Prostate gland (tissue), 2 donors: ENCODE results near the gene MARCKS. TPM values are rescaled to one million over a fixed set of nuclear protein-coding genes. Genes with fewer than 3 reads are reported as not detected.

Experiments used
- DNase-seq: peaks from one replicate; pipeline ENCODE4 v3.0.0-alpha.2; 2019; ENCODE audit warnings: low spot score
- H3K27ac ChIP-seq, 2 donors: fragments of 200-600 bp; sonication (generic); 2 replicates each; pipeline ENCODE4 v1.5.1; 2017 to 2019
- H3K27me3 ChIP-seq: fragments of 200-600 bp; sonication (generic); replicated peaks from 2 replicates; pipeline ENCODE4 v1.5.1; 2019; ENCODE audit not compliant: insufficient read depth
- H3K36me3 ChIP-seq, 2 donors: fragments of 200-600 bp; sonication (generic); 1 replicate in 1 of 2; 2 replicates in 1 of 2; pipeline versions ENCODE4 v1.5.1 to v1.8.1; 2017 to 2019
- H3K4me1 ChIP-seq: fragments of 200-600 bp; sonication (generic); replicated peaks from 2 replicates; pipeline ENCODE4 v1.5.1; 2019
- H3K4me3 ChIP-seq, 2 donors: fragments of 200-600 bp; sonication (generic); 2 replicates each; pipeline ENCODE4 v1.5.1; 2017 to 2019
- H3K9me3 ChIP-seq: fragments of 200-600 bp; sonication (generic); 2 replicates; pipeline ENCODE4 v1.5.1; 2017
- POLR2A ChIP-seq: fragments of 450-650 bp; IDR thresholded peaks from one replicate; pipeline ENCODE4 v1.6.1; 2016; ENCODE audit warnings: antibody characterized with exemption, mild to moderate bottlenecking
- POLR2AphosphoS5 ChIP-seq: sonication (generic); formaldehyde crosslinking; IDR thresholded peaks from one replicate; pipeline ENCODE4 v1.6.1; 2017; ENCODE audit warnings: antibody characterized with exemption
- WGBS: methylation state at CpG from one replicate; pipeline ENCODE4 v1.1.5; 2018; 5-methylcytosine and 5-hydroxymethylcytosine counted together
- intact Hi-C: fragments of 100-400 bp; cut with DNase I; formaldehyde crosslinking; loops from one replicate; pipeline ENCODE4 v1.14.2; 2022
- total RNA-seq, 2 donors: library from RNA; depleted of rRNA; stranded (reverse); fragments of >200 nt; gene quantifications; one replicate each; pipeline ENCODE4 v1.1.0, GENCODE V29; 2016
- TF ChIP-seq, protein P1 (sequence below), 4 experiments: fragments of 200-600 bp in 2 of 4; fragments of 450-650 bp in 2 of 4; sonication (generic) in 2 of 4; IDR thresholded peaks; 1 replicate in 3 of 4; 2 replicates in 1 of 4; pipeline ENCODE4 v1.5.1; 2016 to 2019; ENCODE audit warnings: antibody characterized with exemption in 4 of 4, mild to moderate bottlenecking in 2 of 4, moderate library complexity in 2 of 4

Gene MARCKS
- total RNA-seq, 2 donors from 2014 or later = 96.2 to 190 TPM

DNA sequence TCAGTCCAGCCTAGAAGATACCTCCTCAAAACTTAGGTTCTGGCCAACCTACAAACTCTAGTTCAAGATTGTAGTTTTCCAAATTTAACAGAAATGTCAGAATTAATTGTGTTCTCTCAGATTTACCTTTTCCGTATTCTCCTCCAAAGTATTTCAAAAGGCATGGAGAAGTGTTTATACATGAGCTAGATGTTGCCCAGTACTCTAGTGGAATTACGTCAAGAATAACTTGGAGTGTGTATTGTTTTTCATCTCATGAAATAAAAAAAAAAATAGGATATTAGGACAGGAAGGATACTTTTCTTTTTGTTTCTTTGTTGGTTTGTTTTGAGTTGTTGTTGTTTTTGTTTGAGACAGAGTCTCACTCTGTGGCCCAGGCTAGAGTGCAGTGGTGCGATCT lies 32.3 kb upstream of the MARCKS start:
- Histone ChIP-seq H3K9me3 (no peaks in the 10 kb centered on the region), H3K27me3 (no peaks in the 10 kb centered on the region), H3K4me3 (no peak overlapping the region), H3K4me1 (no peaks in the 10 kb centered on the region), H3K27ac (no peak overlapping the region), H3K36me3 (no peaks in the 10 kb centered on the region)
- intact Hi-C loops = no loop called here
- DNase-seq = no peak
- WGBS = 90% methylated on average over 3 of the region's 3 CpGs
- TF ChIP-seq POLR2A (no peak), POLR2AphosphoS5 (no peak)
- TF ChIP-seq, protein P1, sequence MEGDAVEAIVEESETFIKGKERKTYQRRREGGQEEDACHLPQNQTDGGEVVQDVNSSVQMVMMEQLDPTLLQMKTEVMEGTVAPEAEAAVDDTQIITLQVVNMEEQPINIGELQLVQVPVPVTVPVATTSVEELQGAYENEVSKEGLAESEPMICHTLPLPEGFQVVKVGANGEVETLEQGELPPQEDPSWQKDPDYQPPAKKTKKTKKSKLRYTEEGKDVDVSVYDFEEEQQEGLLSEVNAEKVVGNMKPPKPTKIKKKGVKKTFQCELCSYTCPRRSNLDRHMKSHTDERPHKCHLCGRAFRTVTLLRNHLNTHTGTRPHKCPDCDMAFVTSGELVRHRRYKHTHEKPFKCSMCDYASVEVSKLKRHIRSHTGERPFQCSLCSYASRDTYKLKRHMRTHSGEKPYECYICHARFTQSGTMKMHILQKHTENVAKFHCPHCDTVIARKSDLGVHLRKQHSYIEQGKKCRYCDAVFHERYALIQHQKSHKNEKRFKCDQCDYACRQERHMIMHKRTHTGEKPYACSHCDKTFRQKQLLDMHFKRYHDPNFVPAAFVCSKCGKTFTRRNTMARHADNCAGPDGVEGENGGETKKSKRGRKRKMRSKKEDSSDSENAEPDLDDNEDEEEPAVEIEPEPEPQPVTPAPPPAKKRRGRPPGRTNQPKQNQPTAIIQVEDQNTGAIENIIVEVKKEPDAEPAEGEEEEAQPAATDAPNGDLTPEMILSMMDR (IDR thresholded peaks at IDR 0.05) = no peak

DNA sequence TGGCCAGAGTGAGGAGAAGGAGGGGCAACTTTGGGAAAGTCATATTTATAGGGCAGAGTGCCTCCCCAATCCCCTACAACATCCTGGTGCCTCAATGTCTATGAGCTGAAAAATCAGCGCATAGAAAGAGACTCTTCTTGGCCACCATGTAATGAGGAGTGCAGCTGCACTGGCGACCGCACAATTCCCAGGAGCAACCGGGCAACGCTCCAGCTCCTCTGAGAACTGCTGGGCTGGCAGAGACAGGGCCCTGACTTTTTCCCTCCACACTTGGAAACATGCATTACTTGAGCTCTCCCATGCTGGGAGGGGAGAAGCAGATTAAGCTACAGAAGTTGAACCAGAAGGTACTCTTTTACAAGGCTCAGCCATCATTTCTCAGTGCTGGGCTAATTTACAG lies 31.4 kb upstream of the MARCKS start:
- peak; percentile 73 for DNase-seq
- no peaks in the 10 kb centered on the region for H3K9me3 ChIP-seq
- TF ChIP-seq POLR2AphosphoS5 = no peak
- TF ChIP-seq, protein P1 (IDR thresholded peaks at IDR 0.05) = no peak
- TF ChIP-seq POLR2A = no peak
- no peak overlapping the region for H3K4me3 ChIP-seq
- no peak overlapping the region for H3K27ac ChIP-seq
- intact Hi-C loops = no loop called here
- 3% methylated on average over 5 of the region's 5 CpGs for WGBS
- no peaks in the 10 kb centered on the region for H3K36me3 ChIP-seq
- H3K4me1 ChIP-seq = no peaks in the 10 kb centered on the region
- H3K27me3 ChIP-seq = no peaks in the 10 kb centered on the region

DNA sequence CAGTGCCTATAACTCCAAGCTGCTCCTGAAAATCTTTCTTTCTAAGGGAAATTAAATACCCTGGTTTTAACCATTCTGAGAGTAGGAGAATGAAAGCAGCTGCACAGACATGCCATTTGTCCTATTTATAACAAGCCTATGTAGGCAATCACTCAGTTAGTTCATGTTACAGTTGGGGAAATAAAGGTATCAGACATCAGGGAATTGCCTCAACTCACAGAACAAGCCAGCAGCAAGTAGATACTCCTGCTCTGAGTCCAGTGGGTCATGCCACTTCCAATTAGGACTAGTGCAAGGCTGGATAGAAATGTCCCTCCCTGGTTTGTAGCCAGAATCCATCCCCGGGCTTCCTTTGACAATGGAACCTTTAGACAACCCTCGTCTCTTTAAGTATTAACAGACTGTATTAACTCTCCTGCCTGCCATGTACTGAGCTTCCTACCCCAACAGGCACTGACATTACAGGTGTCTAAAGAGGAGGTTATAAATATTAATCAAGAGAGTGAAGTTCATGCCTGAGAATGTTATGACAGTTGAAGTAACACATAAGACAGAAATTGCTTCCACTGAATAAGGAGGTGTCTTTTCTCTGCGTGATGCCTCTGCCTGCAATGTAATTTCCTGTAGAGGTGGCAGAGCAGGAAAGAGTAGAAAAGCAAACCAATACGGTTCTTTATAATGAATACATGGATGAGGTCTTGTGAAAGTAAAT lies 28.0 kb upstream of the MARCKS start:
- Histone ChIP-seq H3K27me3 (no peaks in the 10 kb centered on the region), H3K4me1 (no peaks in the 10 kb centered on the region), H3K36me3 (no peaks in the 10 kb centered on the region), H3K27ac (no peak overlapping the region), H3K9me3 (no peaks in the 10 kb centered on the region), H3K4me3 (no peak overlapping the region)
- WGBS = 49% methylated on average over 4 of the region's 4 CpGs
- intact Hi-C loops = no loop called here
- DNase-seq = no peak
- no peak for TF ChIP-seq POLR2AphosphoS5
- TF ChIP-seq POLR2A = no peak
- TF ChIP-seq, protein P1 (IDR thresholded peaks at IDR 0.05) = no peak

DNA sequence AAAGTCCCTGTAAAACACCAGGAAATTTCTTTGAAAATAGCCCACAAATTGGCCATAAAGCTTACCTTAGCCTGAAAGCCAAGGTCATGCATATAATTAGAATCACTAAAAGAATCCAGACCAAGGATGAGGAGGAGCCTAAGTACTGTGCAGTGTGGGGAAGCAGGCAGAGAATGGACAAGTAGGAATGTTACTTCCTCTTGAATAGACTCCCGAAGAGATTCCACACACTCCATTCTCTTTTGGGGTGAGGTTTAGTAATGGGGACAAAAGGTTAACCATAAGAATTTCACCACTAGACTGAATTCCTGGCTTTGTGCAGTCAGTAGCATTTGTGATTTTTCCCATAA lies 27.5 kb upstream of the MARCKS start:
- no peak overlapping the region for H3K4me3 ChIP-seq
- intact Hi-C loops = no loop called here
- H3K36me3 ChIP-seq = no peaks in the 10 kb centered on the region
- no peak overlapping the region for H3K27ac ChIP-seq
- no peaks in the 10 kb centered on the region for H3K4me1 ChIP-seq
- no peak for TF ChIP-seq POLR2A
- TF ChIP-seq, protein P1 (IDR thresholded peaks at IDR 0.05) = no peak
- no peaks in the 10 kb centered on the region for H3K27me3 ChIP-seq
- DNase-seq = no peak
- H3K9me3 ChIP-seq = no peaks in the 10 kb centered on the region
- 74% methylated on average over 1 of the region's 1 CpG for WGBS

DNA sequence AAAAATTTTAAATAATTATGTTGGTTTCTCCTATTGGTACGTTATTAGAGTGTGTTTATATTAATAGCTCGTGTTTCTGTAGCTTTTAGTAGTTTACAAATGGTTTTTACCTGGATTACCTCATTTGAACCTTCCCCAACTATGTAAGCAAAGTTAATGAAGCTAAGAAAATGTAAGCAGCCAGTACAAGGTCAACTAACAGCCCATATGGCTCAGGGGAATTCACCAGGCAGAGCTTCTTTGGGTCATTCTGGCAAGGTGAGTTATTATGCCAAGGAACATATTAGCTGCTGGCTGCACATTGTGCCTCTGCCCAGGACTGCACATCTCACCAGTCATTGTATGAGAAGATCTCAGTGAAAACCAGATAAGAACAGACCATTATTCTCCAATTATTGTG lies 27.0 kb upstream of the MARCKS start:
- Histone ChIP-seq H3K36me3 (no peaks in the 10 kb centered on the region), H3K4me3 (no peak overlapping the region), H3K9me3 (no peaks in the 10 kb centered on the region), H3K27me3 (no peaks in the 10 kb centered on the region), H3K27ac (no peak overlapping the region), H3K4me1 (no peaks in the 10 kb centered on the region)
- DNase-seq = no peak
- TF ChIP-seq POLR2A (no peak), POLR2AphosphoS5 (no peak)
- TF ChIP-seq, protein P1 (IDR thresholded peaks at IDR 0.05) = no peak
- intact Hi-C loops = no loop called here
- 90% methylated on average over 2 of the region's 2 CpGs for WGBS
